Mesodermal cell (in vitro differentiated cells): ENCODE results near the gene KIF21A.

Source experiments
- H3K27ac ChIP-seq: 2 replicates; pipeline ENCODE4 v1.7.0; 2013; ENCODE audit warnings: mild to moderate bottlenecking, low read depth, low read length, moderate library complexity; ENCODE audit not compliant: severe bottlenecking
- H3K36me3 ChIP-seq: 2 replicates; pipeline ENCODE4 v1.7.1; 2013; ENCODE audit warnings: mild to moderate bottlenecking, low read length, moderate library complexity; ENCODE audit not compliant: control insufficient read depth, insufficient read depth
- H3K4me1 ChIP-seq: one replicate; pipeline ENCODE4 v1.7.1; 2013; ENCODE audit warnings: mild to moderate bottlenecking, low read length; ENCODE audit not compliant: insufficient read depth, control insufficient read depth, poor library complexity, severe bottlenecking
- H3K4me3 ChIP-seq: 2 replicates; pipeline ENCODE4 v1.7.0; 2013; ENCODE audit warnings: low read length, control low read depth, mild to moderate bottlenecking; ENCODE audit not compliant: insufficient read depth, poor library complexity, severe bottlenecking; ENCODE audit errors: extremely low read depth
- H3K9me3 ChIP-seq: 2 replicates; pipeline ENCODE4 v1.7.1; 2013; ENCODE audit warnings: mild to moderate bottlenecking, low read length, moderate library complexity; ENCODE audit not compliant: control insufficient read depth
- WGBS, 2 experiments: methylation state at CpG; one replicate each; pipeline ENCODE4 v1.1.5; 2013; ENCODE audit warnings: missing lambda C conversion rate in 2 of 2; ENCODE audit not compliant: insufficient coverage in 2 of 2; 5-methylcytosine and 5-hydroxymethylcytosine counted together

The KIF21A gene

GRCh38 chr12:39431797-39432196 is 11.1 kb downstream of the KIF21A start:
- Histone ChIP-seq H3K27ac (no peak overlapping the region), H3K4me3 (no peak overlapping the region), H3K9me3 (no peaks in the 10 kb centered on the region), H3K36me3 (no peaks in the 10 kb centered on the region), H3K4me1 (peaks cover 3% of the 10 kb centered on the region)
- no CpG with 5 or more reads among the region's 1 CpG for WGBS, 2 experiments

GRCh38 chr12:39431002-39431796 is 11.7 kb downstream of the KIF21A start:
- Histone ChIP-seq H3K9me3 (no peaks in the 10 kb centered on the region), H3K4me3 (no peak overlapping the region), H3K27ac (no peak overlapping the region), H3K36me3 (no peaks in the 10 kb centered on the region), H3K4me1 (peaks cover 3% of the 10 kb centered on the region)
- 100% methylated on average over 1 of the region's 3 CpGs for WGBS, 2 experiments

GRCh38 chr12:39429809-39430208 is 13.1 kb downstream of the KIF21A start:
- 90% methylated on average over 2 of the region's 2 CpGs; no CpG with 5 or more reads in 1 of the 2 experiments for WGBS, 2 experiments
- no peak overlapping the region for H3K4me3 ChIP-seq
- H3K9me3 ChIP-seq, result no peaks in the 10 kb centered on the region
- no peaks in the 10 kb centered on the region for H3K36me3 ChIP-seq
- H3K4me1 ChIP-seq, result no peaks in the 10 kb centered on the region
- H3K27ac ChIP-seq, result no peak overlapping the region

GRCh38 chr12:39427360-39427808 is 15.5 kb downstream of the KIF21A start:
- 100% methylated on average over 1 of the region's 3 CpGs for WGBS, 2 experiments
- Histone ChIP-seq H3K36me3 (no peaks in the 10 kb centered on the region), H3K27ac (no peak overlapping the region), H3K4me1 (no peaks in the 10 kb centered on the region), H3K9me3 (no peaks in the 10 kb centered on the region), H3K4me3 (no peak overlapping the region)

- Histone ChIP-seq H3K36me3 (no peaks in the 10 kb centered on the region), H3K4me3 (no peak overlapping the region), H3K9me3 (no peaks in the 10 kb centered on the region), H3K27ac (no peak overlapping the region), H3K4me1 (no peaks in the 10 kb centered on the region)
- WGBS, 2 experiments, result 100% methylated on average over 1 of the region's 3 CpGs; no CpG with 5 or more reads in 1 of the 2 experiments
Measured at GRCh38 chr12:39426636-39427240, 16.2 kb downstream of the KIF21A start.

- Histone ChIP-seq H3K9me3 (no peaks in the 10 kb centered on the region), H3K36me3 (no peaks in the 10 kb centered on the region), H3K4me3 (no peak overlapping the region), H3K4me1 (no peaks in the 10 kb centered on the region), H3K27ac (no peak overlapping the region)
- WGBS, 2 experiments, result 94 to 100% methylated on average over 2 of the region's 2 CpGs
Measured at GRCh38 chr12:39420043-39420442, 22.9 kb downstream of the KIF21A start.

- Histone ChIP-seq H3K4me3 (no peak overlapping the region), H3K36me3 (no peaks in the 10 kb centered on the region), H3K9me3 (no peaks in the 10 kb centered on the region), H3K27ac (no peak overlapping the region), H3K4me1 (no peaks in the 10 kb centered on the region)
- no CpG with 5 or more reads among the region's 2 CpGs for WGBS, 2 experiments
Measured at GRCh38 chr12:39419471-39419870, 23.4 kb downstream of the KIF21A start.

- Histone ChIP-seq H3K4me1 (no peaks in the 10 kb centered on the region), H3K4me3 (no peak overlapping the region), H3K9me3 (no peaks in the 10 kb centered on the region), H3K36me3 (no peaks in the 10 kb centered on the region), H3K27ac (no peak overlapping the region)
- 100% methylated on average over 1 of the region's 2 CpGs; no CpG with 5 or more reads in 1 of the 2 experiments for WGBS, 2 experiments
Measured at GRCh38 chr12:39417916-39418315, 25.0 kb downstream of the KIF21A start.

GRCh38 chr12:39413836-39414771 is 28.8 kb downstream of the KIF21A start:
- no CpG with 5 or more reads among the region's 2 CpGs for WGBS, 2 experiments
- Histone ChIP-seq H3K36me3 (no peaks in the 10 kb centered on the region), H3K9me3 (no peaks in the 10 kb centered on the region), H3K4me3 (no peak overlapping the region), H3K27ac (no peak overlapping the region), H3K4me1 (no peaks in the 10 kb centered on the region)

- Histone ChIP-seq H3K9me3 (no peaks in the 10 kb centered on the region), H3K36me3 (no peaks in the 10 kb centered on the region), H3K4me3 (no peak overlapping the region), H3K4me1 (no peaks in the 10 kb centered on the region), H3K27ac (no peak overlapping the region)
- 51 to 88% methylated on average over 6 of the region's 6 CpGs for WGBS, 2 experiments
Measured at GRCh38 chr12:39412210-39412609, 30.7 kb downstream of the KIF21A start.
